IMR-90 (cell line): ENCODE results near the gene GSTA2. TPM values are rescaled to one million over a fixed set of nuclear protein-coding genes. Genes with fewer than 3 reads are reported as not detected.

ENCODE experiments used
- ATAC-seq: fragments of 200-7000 bp; cut with Tn5 transposase; 2 replicates; pipeline ENCODE4 v1.9.1; 2020; ENCODE audit warnings: low read depth, mild to moderate bottlenecking, moderate library complexity
- BruUV-seq: library from RNA; stranded (reverse); fragments of 400-500 nt; replicated peaks from 2 replicates; lab custom pipeline; 2021; lab: Mats Ljungman, UMichigan
- CTCF ChIA-PET: fragments of 300-600 bp; formaldehyde crosslinking; extraction: SDS; loops from one replicate; lab custom pipeline; 2021; ENCODE audit warnings: antibody characterized with exemption; lab: Yijun Ruan, JAX
- POLR2A ChIA-PET: fragments of 300-600 bp; sonication (Branson Sonifier 250); formaldehyde crosslinking; loops from one replicate; lab custom pipeline; 2022; ENCODE audit warnings: antibody characterized with exemption; ENCODE audit not compliant: unreplicated experiment; lab: Charles Lee
- DNase-seq: peaks from one replicate; pipeline ENCODE4 v3.0.0; 2013
- H2AFZ ChIP-seq: replicated peaks from 2 replicates; pipeline ENCODE3; 2013; ENCODE audit warnings: low read length, mild to moderate bottlenecking; ENCODE audit not compliant: poor library complexity
- H2AK5ac ChIP-seq: 2 replicates; pipeline ENCODE4 v1.6.1; 2013; ENCODE audit warnings: low read depth, low read length, inconsistent platforms
- H2AK9ac ChIP-seq: replicated peaks from 2 replicates; pipeline ENCODE3; 2013; ENCODE audit warnings: mild to moderate bottlenecking, low read depth, low read length, moderate library complexity; ENCODE audit not compliant: poor library complexity
- H2BK120ac ChIP-seq: 2 replicates; pipeline ENCODE4 v1.6.1; 2013; ENCODE audit warnings: low read depth, low read length, inconsistent platforms
- H2BK15ac ChIP-seq: 3 replicates; pipeline ENCODE4 v1.6.1; 2013; ENCODE audit warnings: low read depth, low read length, inconsistent platforms
- H2BK20ac ChIP-seq: 2 replicates; pipeline ENCODE4 v1.6.1; 2013; ENCODE audit warnings: low read depth, mild to moderate bottlenecking, inconsistent platforms, low read length, moderate library complexity
- H2BK5ac ChIP-seq: 2 replicates; pipeline ENCODE4 v1.6.1; 2013; ENCODE audit warnings: mild to moderate bottlenecking, low read depth, low read length, inconsistent platforms; ENCODE audit not compliant: poor library complexity, severe bottlenecking
- H3K14ac ChIP-seq: replicated peaks from 2 replicates; pipeline ENCODE4 v1.6.1; 2013; ENCODE audit warnings: low read depth, low read length, inconsistent platforms
- H3K18ac ChIP-seq: 2 replicates; pipeline ENCODE4 v1.6.1; 2013; ENCODE audit warnings: low read depth, low read length, control low read depth
- H3K23ac ChIP-seq: 2 replicates; pipeline ENCODE4 v1.6.1; 2013; ENCODE audit warnings: low read depth, low read length, inconsistent platforms
- H3K27ac ChIP-seq: 2 replicates; pipeline ENCODE4 v1.5.1; 2013; ENCODE audit warnings: mild to moderate bottlenecking, control low read depth, low read length; ENCODE audit not compliant: insufficient read depth
- H3K27me3 ChIP-seq: 2 replicates; pipeline ENCODE4 v1.6.1; 2013; ENCODE audit warnings: low read length; ENCODE audit not compliant: control insufficient read depth, insufficient read depth
- H3K36me3 ChIP-seq: 2 replicates; pipeline ENCODE4 v1.6.1; 2013; ENCODE audit warnings: low read length, mixed read lengths; ENCODE audit not compliant: control insufficient read depth, insufficient read depth
- H3K4ac ChIP-seq: 2 replicates; pipeline ENCODE4 v1.6.1; 2013; ENCODE audit warnings: low read depth, low read length, inconsistent platforms
- H3K4me1 ChIP-seq: 2 replicates; pipeline ENCODE4 v1.6.1; 2013; ENCODE audit warnings: low read length, mixed read lengths; ENCODE audit not compliant: control insufficient read depth, insufficient read depth
- H3K4me2 ChIP-seq: 2 replicates; pipeline ENCODE4 v1.6.1; 2013; ENCODE audit warnings: low read depth, mild to moderate bottlenecking, control low read depth, low read length, moderate library complexity
- H3K4me3 ChIP-seq: 2 replicates; pipeline ENCODE4 v1.5.1; 2013; ENCODE audit warnings: low read depth, mild to moderate bottlenecking, control low read depth, low read length, moderate library complexity; ENCODE audit not compliant: insufficient read depth
- H3K56ac ChIP-seq: 2 replicates; pipeline ENCODE4 v1.6.1; 2013; ENCODE audit warnings: low read length, inconsistent platforms; ENCODE audit not compliant: insufficient read depth; ENCODE audit errors: extremely low read depth
- H3K79me1 ChIP-seq, 2 experiments: 2 replicates each; pipeline ENCODE4 v1.6.1; 2013; ENCODE audit warnings: low read length in 2 of 2, inconsistent platforms in 1 of 2, low read depth in 1 of 2
- H3K9ac ChIP-seq: 2 replicates; pipeline ENCODE4 v1.6.1; 2013; ENCODE audit warnings: low read depth, low read length, control low read depth
- H3K9me1 ChIP-seq: 2 replicates; pipeline ENCODE4 v1.6.1; 2013; ENCODE audit warnings: low read length, inconsistent platforms; ENCODE audit not compliant: insufficient read depth
- H3K9me3 ChIP-seq: 2 replicates; pipeline ENCODE4 v1.6.1; 2013; ENCODE audit warnings: low read length; ENCODE audit not compliant: control insufficient read depth, insufficient read depth
- H4K20me1 ChIP-seq: 2 replicates; pipeline ENCODE4 v1.6.1; 2013; ENCODE audit warnings: low read length, inconsistent platforms; ENCODE audit not compliant: insufficient read depth
- H4K5ac ChIP-seq: 2 replicates; pipeline ENCODE4 v1.6.1; 2013; ENCODE audit warnings: mild to moderate bottlenecking, low read depth, low read length, control low read depth
- H4K8ac ChIP-seq, 2 experiments: 2 replicates each; pipeline ENCODE4 v1.6.1; 2013; ENCODE audit warnings: low read depth in 2 of 2, low read length in 2 of 2, control low read depth in 1 of 2, inconsistent platforms in 1 of 2
- H4K91ac ChIP-seq: 2 replicates; pipeline ENCODE4 v1.6.1; 2013; ENCODE audit warnings: low read depth, low read length, inconsistent platforms; ENCODE audit not compliant: insufficient read depth
- BHLHE40 ChIP-seq: fragments of 150-350 bp; IDR thresholded peaks from 2 replicates; pipeline ENCODE4 v1.6.1; 2016; ENCODE audit warnings: mild to moderate bottlenecking, low read depth, low read length
- CEBPB ChIP-seq: IDR thresholded peaks from 2 replicates; pipeline ENCODE4 v1.6.1; 2012; ENCODE audit warnings: low read depth, low read length, improper control_type of control experiment
- CHD1 ChIP-seq: IDR thresholded peaks from 2 replicates; pipeline ENCODE4 v1.6.1; 2012; ENCODE audit warnings: low read depth, low read length, improper control_type of control experiment
- CTCF ChIP-seq: conservative IDR thresholded peaks from 2 replicates; pipeline ENCODE4 v1.5.1; 2012; ENCODE audit warnings: mild to moderate bottlenecking, low read depth, low read length, improper control_type of control experiment
- ELK1 ChIP-seq: fragments of 150-350 bp; IDR thresholded peaks from 2 replicates; pipeline ENCODE4 v1.6.1; 2016; ENCODE audit warnings: low read depth, mild to moderate bottlenecking, low read length, moderate library complexity, borderline replicate concordance
- FOS ChIP-seq: fragments of 150-350 bp; IDR thresholded peaks from 2 replicates; pipeline ENCODE4 v1.6.1; 2016; ENCODE audit warnings: low read depth, low read length
- MAFK ChIP-seq: IDR thresholded peaks from 2 replicates; pipeline ENCODE4 v1.6.1; 2012; ENCODE audit warnings: low read depth, low read length, improper control_type of control experiment
- MAZ ChIP-seq: IDR thresholded peaks from 2 replicates; pipeline ENCODE4 v1.6.1; 2012; ENCODE audit warnings: low read depth, mild to moderate bottlenecking, low read length, improper control_type of control experiment, moderate library complexity, borderline replicate concordance
- MXI1 ChIP-seq: IDR thresholded peaks from 2 replicates; pipeline ENCODE4 v1.6.1; 2012; ENCODE audit warnings: low read depth, mild to moderate bottlenecking, low read length, moderate library complexity, borderline replicate concordance
- NFE2L2 ChIP-seq: fragments of 150-350 bp; IDR thresholded peaks from 2 replicates; pipeline ENCODE4 v1.6.1; 2016; ENCODE audit warnings: low read depth, mild to moderate bottlenecking, low read length
- POLR2A ChIP-seq: IDR thresholded peaks from 2 replicates; pipeline ENCODE4 v1.6.1; 2012; ENCODE audit warnings: mild to moderate bottlenecking, low read depth, low read length
- RAD21 ChIP-seq: IDR thresholded peaks from 2 replicates; pipeline ENCODE4 v1.6.1; 2012; ENCODE audit warnings: low read length, improper control_type of control experiment
- RCOR1 ChIP-seq: IDR thresholded peaks from 2 replicates; pipeline ENCODE4 v1.6.1; 2012; ENCODE audit warnings: mild to moderate bottlenecking, low read length, improper control_type of control experiment; ENCODE audit not compliant: insufficient replicate concordance
- RFX5 ChIP-seq: IDR thresholded peaks from 2 replicates; pipeline ENCODE4 v1.8.0; 2012; ENCODE audit warnings: low read depth, mild to moderate bottlenecking, low read length, moderate library complexity
- SMC3 ChIP-seq: fragments of 150-350 bp; IDR thresholded peaks from 2 replicates; pipeline ENCODE4 v1.6.1; 2016; ENCODE audit warnings: low read depth, mild to moderate bottlenecking, antibody characterized with exemption, low read length, moderate library complexity
- USF2 ChIP-seq: fragments of 150-350 bp; IDR thresholded peaks from 2 replicates; pipeline ENCODE4 v1.6.1; 2017; ENCODE audit warnings: mild to moderate bottlenecking, antibody characterized with exemption, low read length, low read depth
- WGBS, 2 experiments: methylation state at CpG; one replicate each; pipeline versions ENCODE4 v1.1.5 to v1.1.7; 2013; ENCODE audit warnings: missing lambda C conversion rate in 2 of 2; ENCODE audit not compliant: insufficient read length in 1 of 2; ENCODE audit errors: extremely low coverage in 2 of 2; 5-methylcytosine and 5-hydroxymethylcytosine counted together
- dilution Hi-C: fragments of 300-500 bp; cut with HindIII; formaldehyde crosslinking; loops from one replicate; pipeline ENCODE4 v1.14.3; 2018; ENCODE audit warnings: low sequenced_read_pairs; ENCODE audit not compliant: unreplicated experiment
- in situ Hi-C: fragments of 300-500 bp; cut with MboI; formaldehyde crosslinking; loops from 3 replicates; pipeline ENCODE4 v1.14.3; 2019; ENCODE audit warnings: low sequenced_read_pairs, inconsistent platforms, mixed read lengths
- intact Hi-C: fragments of 100-400 bp; cut with micrococcal nuclease; formaldehyde crosslinking; loops from 2 replicates; pipeline ENCODE4 v1.10.0; 2022
- polyA plus RNA-seq, 3 experiments: library from polyadenylated mRNA; depleted of rRNA; stranded (reverse); fragments of >200 nt; gene quantifications; 2 replicates each; pipeline ENCODE4 v1.2.3, GENCODE V29; 2012; ENCODE audit warnings: low replicate concordance in 1 of 3
- total RNA-seq: library from RNA; depleted of rRNA; stranded (reverse); fragments of >200 nt; gene quantifications from 2 replicates; pipeline ENCODE4 v1.2.3, GENCODE V29; 2012

The GSTA2 gene
- total and polyA plus RNA-seq, 2 of the 4 experiments (the other 2 are of a cell fraction), result not detected

- Histone ChIP-seq H3K9ac (no peak overlapping the region), H3K9me3 (no peaks in the 10 kb centered on the region), H4K20me1 (no peaks in the 10 kb centered on the region), H2BK15ac (no peak overlapping the region), H2BK5ac (no peak overlapping the region), H3K4ac (no peak overlapping the region), H3K4me2 (no peak overlapping the region), H3K79me1 (no peaks in the 10 kb centered on the region), H3K18ac (no peak overlapping the region), H3K4me1 (no peaks in the 10 kb centered on the region; the same call in 1 of the 2 replicates), H4K8ac (no peak overlapping the region), H4K5ac (no peak overlapping the region), H3K27me3 (no peaks in the 10 kb centered on the region; the same call in 1 of the 2 replicates), H3K9me1 (no peaks in the 10 kb centered on the region; the same call in 1 of the 2 replicates), H2AK9ac (no peak overlapping the region), H2AFZ (no peak overlapping the region), H2BK20ac (no peak overlapping the region), H3K27ac (no peak overlapping the region), H3K4me3 (no peak overlapping the region), H3K36me3 (no peaks in the 10 kb centered on the region), H4K91ac (no peak overlapping the region), H3K14ac (no peak overlapping the region), H3K23ac (no peak overlapping the region), H2AK5ac (no peak overlapping the region), H2BK120ac (no peak overlapping the region), H3K56ac (no peak overlapping the region)
- DNase-seq (no peak), ATAC-seq (no peak)
- CTCF ChIA-PET, result no interaction called here
- POLR2A ChIA-PET, result no interaction called here
- intact Hi-C loops (no loop called here), dilution Hi-C loops (no loop called here), in situ Hi-C loops (no loop called here)
- no CpG with 5 or more reads among the region's 3 CpGs for WGBS, 2 experiments
- no peak for TF ChIP-seq CEBPB
- no peak for TF ChIP-seq MAZ
- TF ChIP-seq POLR2A, result no peak
- no peak for TF ChIP-seq BHLHE40
- no peak for TF ChIP-seq MAFK
- no peak for TF ChIP-seq CHD1
- no peak for TF ChIP-seq RFX5
- TF ChIP-seq RCOR1, result no peak
- TF ChIP-seq USF2, result no peak
- no peak for TF ChIP-seq NFE2L2
- TF ChIP-seq RAD21, result no peak
- no peak for TF ChIP-seq FOS
- TF ChIP-seq MXI1, result no peak
- no peak for TF ChIP-seq SMC3
- TF ChIP-seq CTCF, result no peak
- TF ChIP-seq ELK1, result no peak
- no TSS peak for BruUV-seq
Observed at GRCh38 chr6:52728394-52728793, 34.9 kb downstream of the GSTA2 start.
